Adipocyte (in vitro differentiated cells): ENCODE results near the gene SPNS1.
"Not testable (repeated sequence)": the region's sequence is repeated elsewhere in the genome, so short reads cannot be mapped to it uniquely, and the experiment has no call there.

Source experiments
- DNase-seq: peaks from one replicate; pipeline ENCODE4 v3.0.0-alpha.2; 2015; ENCODE audit warnings: low read depth
- H3K27me3 ChIP-seq: replicated peaks from 2 replicates; pipeline ENCODE4 v1.7.0; 2013; ENCODE audit warnings: mild to moderate bottlenecking, low read length, moderate library complexity; ENCODE audit not compliant: control insufficient read depth, insufficient read depth
- H3K36me3 ChIP-seq: 2 replicates; pipeline ENCODE4 v1.7.0; 2013; ENCODE audit warnings: low read length, mild to moderate bottlenecking, moderate library complexity; ENCODE audit not compliant: control insufficient read depth, insufficient read depth, severe bottlenecking
- H3K4me1 ChIP-seq: 2 replicates; pipeline ENCODE4 v1.7.0; 2013; ENCODE audit warnings: mild to moderate bottlenecking, low read length, moderate library complexity; ENCODE audit not compliant: control insufficient read depth, insufficient read depth
- H3K4me3 ChIP-seq: 2 replicates; pipeline ENCODE4 v1.7.0; 2013; ENCODE audit warnings: mild to moderate bottlenecking, low read length, moderate library complexity
- H3K9ac ChIP-seq: 2 replicates; pipeline ENCODE4 v1.7.0; 2013; ENCODE audit warnings: mild to moderate bottlenecking, low read length, moderate library complexity
- H3K9me3 ChIP-seq: 2 replicates; pipeline ENCODE4 v1.7.0; 2013; ENCODE audit warnings: mild to moderate bottlenecking, low read length, moderate library complexity; ENCODE audit not compliant: control insufficient read depth

SPNS1 gene

DNA sequence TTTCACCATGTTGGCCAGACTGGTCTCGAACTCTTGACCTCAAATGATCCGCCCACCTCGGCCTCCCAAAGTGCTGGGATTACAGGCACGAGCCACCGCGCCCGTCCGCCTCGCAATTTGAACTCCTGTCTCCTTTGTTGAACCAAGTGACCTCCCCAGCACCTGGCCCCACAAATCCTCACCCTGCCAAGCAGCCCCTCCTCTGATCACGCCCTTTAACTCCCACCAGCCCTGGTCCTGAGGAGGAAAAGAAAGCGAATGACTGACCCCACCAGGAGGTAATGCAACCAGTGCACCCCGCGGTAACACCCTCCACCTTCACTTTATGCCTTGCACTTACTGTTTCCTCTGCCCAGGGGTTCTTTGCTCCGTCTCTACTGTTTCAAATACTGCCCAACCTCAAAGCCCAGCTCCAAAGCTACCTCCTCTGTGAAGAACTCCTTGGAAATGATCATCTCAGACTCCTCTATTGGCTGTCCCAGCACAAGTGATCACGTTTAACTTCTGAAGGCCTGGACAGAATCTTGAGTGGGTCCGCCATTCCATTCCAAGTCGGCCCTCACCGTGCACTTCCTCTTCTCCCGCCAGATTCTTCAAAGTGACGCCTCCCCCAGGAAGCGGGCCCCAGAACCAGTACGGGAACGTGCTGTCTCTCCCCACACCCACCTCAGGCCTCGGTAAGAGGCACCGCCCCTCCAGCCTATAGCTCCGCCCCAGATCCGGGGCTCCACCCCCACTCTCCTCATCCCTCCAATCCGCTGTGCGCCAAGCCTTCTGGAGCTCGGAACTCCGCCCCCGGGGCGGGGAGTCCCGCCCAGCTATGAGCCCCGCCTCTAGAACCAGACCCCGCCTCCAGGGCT, 38.4 kb upstream of the SPNS1 start:
- H3K4me1 ChIP-seq, result no peaks in the 10 kb centered on the region
- DNase-seq, result peak; percentile 56
- H3K36me3 ChIP-seq, result no peaks in the 10 kb centered on the region
- no peak overlapping the region for H3K9ac ChIP-seq
- no peaks in the 10 kb centered on the region for H3K9me3 ChIP-seq
- peak overlapping the region; percentile 4 for H3K4me3 ChIP-seq
- peaks cover 11% of the 10 kb centered on the region for H3K27me3 ChIP-seq

DNA sequence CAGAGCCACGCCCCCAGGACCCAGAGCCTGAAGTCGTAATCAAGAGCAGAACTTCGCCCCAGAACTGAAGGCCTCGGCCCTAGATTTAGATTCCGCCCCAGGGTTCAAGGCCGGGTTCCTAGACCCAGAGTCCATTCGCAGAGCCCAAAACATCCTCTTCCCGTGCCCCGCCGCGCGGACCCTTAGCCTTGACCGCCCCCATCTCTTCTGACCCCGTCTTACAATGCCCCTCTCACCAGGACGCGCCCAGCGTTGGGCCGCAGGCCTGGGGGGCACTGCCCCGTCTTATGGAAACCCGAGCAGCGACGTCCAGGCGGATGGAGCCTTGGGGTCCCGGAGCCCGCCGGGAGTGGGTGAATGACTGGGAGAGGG, 37.8 kb upstream of the SPNS1 start:
- Histone ChIP-seq H3K36me3 (no peaks in the 10 kb centered on the region), H3K27me3 (peaks cover 11% of the 10 kb centered on the region)

DNA sequence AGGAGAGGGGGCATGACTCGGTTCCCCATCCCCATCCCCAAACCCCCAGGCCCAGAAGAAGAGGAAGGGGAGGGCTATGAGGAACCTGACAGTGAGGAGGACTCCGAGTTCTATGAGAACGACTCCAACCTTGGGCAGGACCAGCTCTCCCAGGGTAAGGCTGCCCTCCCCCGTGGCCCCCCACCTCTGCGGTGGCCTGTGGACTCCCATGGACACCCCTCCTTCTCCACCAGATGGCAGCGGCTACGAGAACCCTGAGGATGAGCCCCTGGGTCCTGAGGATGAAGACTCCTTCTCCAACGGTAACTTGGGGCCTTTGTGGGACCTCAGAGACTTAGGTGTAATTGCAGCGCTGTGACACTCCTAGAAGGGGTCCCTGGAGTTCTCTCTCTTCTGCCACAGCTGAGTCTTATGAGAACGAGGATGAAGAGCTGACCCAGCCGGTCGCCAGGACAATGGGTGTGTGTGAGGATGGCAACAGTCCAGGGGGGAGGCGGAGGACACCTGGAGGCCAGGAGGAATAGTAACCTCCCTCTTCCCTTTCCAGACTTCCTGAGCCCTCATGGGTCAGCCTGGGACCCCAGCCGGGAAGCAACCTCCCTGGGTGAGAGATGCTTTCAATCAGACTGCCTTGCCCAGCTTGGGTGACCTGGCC, 37.2 kb upstream of the SPNS1 start:
- Histone ChIP-seq H3K36me3 (no peaks in the 10 kb centered on the region), H3K4me1 (no peaks in the 10 kb centered on the region), H3K4me3 (no peak overlapping the region), H3K9ac (no peak overlapping the region), H3K9me3 (no peaks in the 10 kb centered on the region), H3K27me3 (peaks cover 11% of the 10 kb centered on the region)
- DNase-seq, result no peak

More for the DNA sequence above, 37.8 kb upstream of the SPNS1 start:
- H3K4me1 ChIP-seq, result no peaks in the 10 kb centered on the region
- H3K9ac ChIP-seq, result no peak overlapping the region
- no peak overlapping the region for H3K4me3 ChIP-seq
- DNase-seq, result no peak
- no peaks in the 10 kb centered on the region for H3K9me3 ChIP-seq

DNA sequence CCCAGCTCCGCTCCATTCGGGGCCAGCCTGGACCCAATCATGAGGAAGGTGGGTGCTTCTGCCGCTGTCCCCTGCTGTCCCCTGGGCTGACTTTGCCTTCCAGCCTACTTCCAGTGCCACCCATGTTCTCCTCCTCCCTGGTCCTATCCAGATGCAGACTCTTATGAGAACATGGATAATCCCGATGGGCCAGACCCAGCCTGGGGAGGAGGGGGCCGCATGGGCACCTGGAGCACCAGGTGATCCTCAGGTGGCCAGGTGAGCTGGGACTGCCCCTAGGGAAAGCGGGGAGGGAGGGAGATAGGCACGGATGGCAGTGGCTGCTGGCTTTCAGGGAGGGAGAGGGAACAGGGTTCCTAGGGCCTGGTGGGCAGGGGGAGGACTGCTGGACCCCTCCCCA, 35.9 kb upstream of the SPNS1 start:
- Histone ChIP-seq H3K36me3 (no peaks in the 10 kb centered on the region), H3K4me1 (no peaks in the 10 kb centered on the region), H3K4me3 (no peak overlapping the region), H3K27me3 (peaks cover 11% of the 10 kb centered on the region), H3K9me3 (no peaks in the 10 kb centered on the region), H3K9ac (no peak overlapping the region)
- no peak for DNase-seq

DNA sequence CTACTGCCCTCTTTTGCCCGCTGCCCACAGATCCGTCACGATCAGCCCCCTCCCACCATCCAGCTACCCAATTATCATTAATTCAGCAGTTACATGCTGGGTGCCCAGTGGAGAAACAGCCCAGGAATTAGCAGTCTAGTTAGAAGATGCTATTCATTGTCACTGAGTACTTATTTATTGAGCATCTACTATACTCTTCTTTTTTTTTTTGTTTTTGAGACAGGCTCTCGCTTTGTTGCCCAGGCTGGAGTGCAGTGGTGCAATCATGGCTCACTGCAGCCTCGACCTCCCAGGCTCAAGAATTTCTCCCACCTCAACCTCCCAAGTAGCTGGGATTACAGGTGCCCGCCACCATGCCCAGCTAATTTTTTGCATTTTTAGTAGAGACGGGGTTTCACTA, 34.8 kb upstream of the SPNS1 start:
- not testable (repeated sequence) for H3K9me3 ChIP-seq

DNA sequence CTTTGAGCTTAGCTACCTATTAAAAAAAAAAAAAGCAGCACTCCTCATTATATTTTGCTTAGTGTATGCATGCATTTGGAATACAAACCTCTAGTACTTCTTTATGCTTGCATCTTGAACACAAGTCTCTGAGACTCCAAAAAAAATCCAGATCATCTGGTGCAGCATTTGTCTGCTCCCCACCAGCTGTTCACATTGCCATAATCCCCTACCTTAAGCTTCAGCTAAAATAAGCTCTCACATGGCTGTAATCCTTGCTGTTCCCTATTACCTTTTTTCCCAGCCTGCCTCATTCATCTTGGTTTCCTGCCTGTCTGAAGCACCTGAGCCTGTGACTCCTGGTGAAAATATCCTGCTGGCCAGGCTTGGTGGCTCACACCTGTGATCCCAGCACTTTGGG, 31.3 kb upstream of the SPNS1 start:
- Histone ChIP-seq H3K4me1 (peaks cover 9% of the 10 kb centered on the region), H3K27me3 (no peaks in the 10 kb centered on the region), H3K9me3 (no peaks in the 10 kb centered on the region), H3K36me3 (no peaks in the 10 kb centered on the region), H3K4me3 (no peak overlapping the region), H3K9ac (no peak overlapping the region)
- no peak for DNase-seq

More for the DNA sequence above, 34.8 kb upstream of the SPNS1 start:
- H3K4me3 ChIP-seq, H3K36me3 ChIP-seq, H3K9ac ChIP-seq, H3K4me1 ChIP-seq, DNase-seq, H3K27me3 ChIP-seq: not testable (repeated sequence)

DNA sequence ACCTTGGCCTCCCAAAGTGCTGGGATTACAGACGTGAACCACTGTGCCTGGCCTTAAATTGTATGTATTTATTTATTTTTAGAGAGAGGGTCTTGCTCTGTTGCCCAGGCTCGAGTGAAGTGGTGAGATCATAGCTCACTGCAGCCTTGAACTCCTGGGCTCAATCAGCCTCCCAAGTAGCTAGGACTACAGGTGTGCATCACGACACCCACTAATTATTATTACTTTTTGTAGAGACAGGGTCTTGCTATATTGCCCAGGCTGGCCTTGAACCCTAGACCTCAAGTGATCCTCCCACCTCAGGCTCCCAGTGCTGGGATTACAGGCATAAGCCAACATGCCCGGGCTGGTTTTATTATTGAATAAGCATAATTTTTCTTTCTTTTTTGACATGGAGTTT, 27.9 kb upstream of the SPNS1 start:
- no peak for DNase-seq
- Histone ChIP-seq H3K4me1 (peaks cover 12% of the 10 kb centered on the region), H3K36me3 (no peaks in the 10 kb centered on the region), H3K27me3 (no peaks in the 10 kb centered on the region), H3K4me3 (no peak overlapping the region), H3K9ac (no peak overlapping the region), H3K9me3 (no peaks in the 10 kb centered on the region)

DNA sequence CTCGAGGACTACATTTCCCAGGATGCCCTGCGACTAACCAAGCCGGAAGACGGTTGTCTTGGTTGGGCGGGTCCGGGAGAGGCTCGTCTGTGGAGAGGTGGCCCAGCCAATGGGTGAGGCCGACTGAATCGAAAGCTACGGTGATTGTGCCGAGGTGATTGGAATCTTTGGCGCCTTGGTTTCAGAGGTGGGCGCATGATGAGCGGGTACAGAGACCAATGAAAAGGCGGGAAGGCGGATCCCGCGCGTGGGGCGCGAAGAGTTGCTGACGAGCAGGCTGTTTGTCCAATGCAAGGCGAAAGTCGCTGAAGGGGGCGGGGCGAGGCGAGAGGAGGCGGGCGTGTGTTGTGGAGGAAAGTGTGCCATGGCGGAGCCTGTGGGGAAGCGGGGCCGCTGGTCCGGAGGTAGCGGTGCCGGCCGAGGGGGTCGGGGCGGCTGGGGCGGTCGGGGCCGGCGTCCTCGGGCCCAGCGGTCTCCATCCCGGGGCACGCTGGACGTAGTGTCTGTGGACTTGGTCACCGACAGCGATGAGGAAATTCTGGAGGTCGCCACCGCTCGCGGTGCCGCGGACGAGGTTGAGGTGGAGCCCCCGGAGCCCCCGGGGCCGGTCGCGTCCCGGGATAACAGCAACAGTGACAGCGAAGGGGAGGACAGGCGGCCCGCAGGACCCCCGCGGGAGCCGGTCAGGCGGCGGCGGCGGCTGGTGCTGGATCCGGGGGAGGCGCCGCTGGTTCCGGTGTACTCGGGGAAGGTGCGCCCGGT, 23.7 kb upstream of the SPNS1 start, which contains the start of gene NFATC2IP:
Gene NFATC2IP (plus strand): TSS at position 290 of the 762 bp plus-strand sequence. CDS start 75 bp downstream, at position 365.
- Histone ChIP-seq H3K36me3 (peaks cover 20% of the 10 kb centered on the region), H3K9me3 (no peaks in the 10 kb centered on the region), H3K27me3 (no peaks in the 10 kb centered on the region), H3K9ac (peak within 1 kb of the TSS; percentile 89), H3K4me3 (peak within 1 kb of the TSS; percentile 92), H3K4me1 (peaks cover 9% of the 10 kb centered on the region)
- DNase-seq, result peak; percentile 100

DNA sequence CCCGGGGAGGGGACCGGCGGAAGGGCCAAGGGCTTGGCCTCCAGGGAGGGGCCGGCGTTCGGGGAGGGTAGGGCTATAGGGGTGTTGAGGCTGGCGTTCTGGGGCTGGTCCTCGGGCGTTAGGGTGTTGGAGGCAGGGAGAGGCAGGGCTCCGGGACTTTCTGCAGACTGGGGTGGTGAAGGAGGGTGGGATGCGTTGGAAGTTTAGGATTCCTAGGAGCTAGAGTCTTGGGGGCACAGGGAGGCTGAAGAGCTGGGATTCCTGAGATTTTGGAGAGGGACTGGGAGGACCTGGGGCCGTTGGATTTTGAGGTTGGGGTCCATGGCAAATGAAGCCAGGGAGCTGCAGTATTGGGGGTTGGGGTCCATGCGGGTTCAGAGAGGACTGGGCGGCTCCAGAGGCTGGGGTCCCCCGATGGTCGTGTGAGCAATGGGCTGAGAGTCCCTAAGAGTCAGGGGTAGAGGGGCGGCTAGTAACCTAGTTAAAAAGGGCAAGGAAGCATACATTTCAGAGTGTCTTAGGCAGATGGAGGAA, 23.1 kb upstream of the SPNS1 start:
- peaks cover 8% of the 10 kb centered on the region for H3K4me1 ChIP-seq
- H3K9me3 ChIP-seq, result no peaks in the 10 kb centered on the region
- peak overlapping the region; percentile 92 for H3K4me3 ChIP-seq
- H3K36me3 ChIP-seq, result peaks cover 26% of the 10 kb centered on the region
- H3K9ac ChIP-seq, result peak overlapping the region; percentile 89
- no peaks in the 10 kb centered on the region for H3K27me3 ChIP-seq
- no peak for DNase-seq

DNA sequence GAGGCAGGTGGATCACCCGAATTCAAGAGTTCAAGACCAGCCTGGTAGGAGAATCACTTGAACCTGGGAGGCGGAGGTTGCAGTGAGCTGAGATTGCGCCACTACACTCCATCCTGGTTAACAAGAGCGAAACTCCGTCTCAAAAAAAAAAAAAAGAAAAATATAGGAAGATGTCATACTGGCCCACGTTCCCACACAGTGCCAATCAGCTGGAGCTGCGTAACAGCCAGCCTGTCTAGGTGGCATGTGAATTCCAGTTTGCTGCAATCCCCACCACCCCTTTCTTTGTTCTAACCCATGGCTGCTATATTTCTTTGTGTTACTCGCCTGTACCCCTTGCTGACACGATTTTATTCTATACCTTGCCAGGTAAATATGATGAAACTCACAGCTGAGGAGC, 16.4 kb upstream of the SPNS1 start:
- H3K9me3 ChIP-seq, result no peaks in the 10 kb centered on the region
- no peaks in the 10 kb centered on the region for H3K4me1 ChIP-seq
- DNase-seq, result no peak
- H3K36me3 ChIP-seq, result peaks cover 59% of the 10 kb centered on the region
- no peak overlapping the region for H3K9ac ChIP-seq
- no peaks in the 10 kb centered on the region for H3K27me3 ChIP-seq
- H3K4me3 ChIP-seq, result no peak overlapping the region

DNA sequence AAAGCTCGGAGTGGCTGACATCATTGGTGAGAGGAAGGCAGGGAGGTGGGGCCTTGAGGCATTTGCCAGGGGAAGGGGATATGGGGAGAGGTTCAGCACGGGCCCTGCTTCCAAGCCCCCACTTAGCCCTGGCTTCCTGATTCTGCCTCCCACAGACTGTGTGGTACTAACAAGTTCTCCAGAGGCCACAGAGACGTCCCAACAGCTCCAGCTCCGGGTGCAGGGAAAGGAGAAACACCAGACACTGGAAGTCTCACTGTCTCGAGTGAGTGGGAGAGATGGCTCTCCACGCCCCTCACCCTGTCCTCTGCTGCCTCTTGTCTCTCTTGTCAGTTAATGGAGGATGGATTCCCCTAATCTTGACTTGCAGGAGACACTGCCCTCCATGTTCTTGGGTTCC, 15.7 kb upstream of the SPNS1 start:
- no peak overlapping the region for H3K4me3 ChIP-seq
- H3K36me3 ChIP-seq, result peaks cover 65% of the 10 kb centered on the region
- no peaks in the 10 kb centered on the region for H3K9me3 ChIP-seq
- no peak for DNase-seq
- H3K9ac ChIP-seq, result no peak overlapping the region
- no peaks in the 10 kb centered on the region for H3K4me1 ChIP-seq
- no peaks in the 10 kb centered on the region for H3K27me3 ChIP-seq
